ENCODE measurements around the gene MRPL50.
"Not testable (repeated sequence)": the region's sequence is repeated elsewhere in the genome, so short reads cannot be mapped to it uniquely, and the experiment has no call there.

The MRPL50 gene

DNA sequence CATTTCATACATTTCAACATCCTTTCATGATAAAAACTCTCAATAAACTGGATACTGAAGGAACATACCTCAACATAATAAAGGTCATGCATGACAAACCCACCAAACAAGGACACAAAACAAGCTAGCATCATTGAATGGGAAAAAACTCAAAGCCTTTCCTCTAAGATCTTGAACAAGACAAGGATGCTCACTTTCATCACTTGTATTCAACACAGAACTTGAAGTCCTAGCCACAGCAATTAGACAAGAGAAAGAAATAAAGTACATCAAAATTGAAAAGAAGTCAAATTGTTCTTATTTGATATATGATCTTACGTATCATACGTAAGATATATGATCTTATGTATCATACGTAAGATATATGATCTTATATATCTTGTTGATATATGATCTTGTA lies 5.3 kb downstream of the MRPL50 start:
- Histone ChIP-seq H3K36me3 (ENCODE audit: control insufficient read depth in 1 of 2, insufficient read depth in 2 of 2, low read length in 2 of 2) (peaks cover 18 to 21% of the 10 kb centered on the region in 2 donors), H3K27ac (ENCODE audit: low read length) (no peak overlapping the region), H3K4me1 (ENCODE audit: control insufficient read depth in 1 of 2, insufficient read depth in 2 of 2, low read length in 2 of 2) (peaks cover 3 to 8% of the 10 kb centered on the region in 2 donors), H3K27me3 (ENCODE audit: low read depth, low read length) (no peaks in the 10 kb centered on the region), H3K4me3 (ENCODE audit: low read depth in 1 of 2, low read length in 2 of 2) (no peak overlapping the region), H3K9me3 (ENCODE audit: control insufficient read depth in 1 of 2, low read length in 2 of 2) (no peaks in the 10 kb centered on the region)

- H3K36me3 ChIP-seq (ENCODE audit: control insufficient read depth in 1 of 2, insufficient read depth in 2 of 2, low read length in 2 of 2) = peaks cover 10 to 21% of the 10 kb centered on the region in 2 donors
- no peaks in the 10 kb centered on the region for H3K4me1 ChIP-seq (ENCODE audit: control insufficient read depth in 1 of 2, insufficient read depth in 2 of 2, low read length in 2 of 2)
- H3K4me3 ChIP-seq (ENCODE audit: low read depth in 1 of 2, low read length in 2 of 2) = no peak overlapping the region
- H3K27me3 ChIP-seq (ENCODE audit: low read depth, low read length) = no peaks in the 10 kb centered on the region
- H3K27ac ChIP-seq (ENCODE audit: low read length) = no peak overlapping the region
- H3K9me3 ChIP-seq (ENCODE audit: control insufficient read depth in 1 of 2, low read length in 2 of 2) = peaks cover 0 to 8% of the 10 kb centered on the region in 2 donors
Measured at GRCh38 chr9:101388507-101388993, 9.9 kb downstream of the MRPL50 start.

DNA sequence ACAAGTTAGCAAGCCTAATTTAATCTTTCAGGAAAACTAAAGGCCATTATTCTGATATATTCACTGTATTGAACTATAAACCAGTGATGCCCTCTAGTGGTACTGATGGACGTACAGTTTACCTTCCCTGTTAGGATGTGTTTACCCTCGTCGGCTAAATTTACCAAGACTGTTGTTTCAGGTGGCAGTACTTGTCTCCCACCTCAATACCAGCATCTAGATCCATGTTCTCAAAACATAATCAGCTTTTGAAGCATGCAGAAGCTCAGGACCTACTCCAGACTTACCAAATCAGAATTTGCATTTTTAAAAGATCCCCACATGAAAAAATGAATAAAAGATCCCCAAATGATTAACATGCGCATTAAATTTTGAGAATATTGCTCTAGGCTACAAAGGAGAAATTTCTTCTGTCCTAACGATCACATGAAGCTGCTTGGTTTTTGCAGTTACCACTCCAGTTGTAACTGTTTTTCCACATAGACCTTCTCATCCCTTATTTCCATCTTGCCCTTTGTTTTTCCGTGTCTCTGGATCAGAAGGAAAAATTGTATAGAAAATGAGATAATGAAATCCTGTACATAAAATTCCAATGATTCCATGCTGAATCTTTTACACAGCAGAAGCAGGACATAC lies 10.4 kb downstream of the MRPL50 start:
- Histone ChIP-seq H3K4me3 (ENCODE audit: low read depth in 1 of 2, low read length in 2 of 2) (no peak overlapping the region), H3K27me3 (ENCODE audit: low read depth, low read length) (no peaks in the 10 kb centered on the region), H3K36me3 (ENCODE audit: control insufficient read depth in 1 of 2, insufficient read depth in 2 of 2, low read length in 2 of 2) (peaks cover 8 to 21% of the 10 kb centered on the region in 2 donors), H3K4me1 (ENCODE audit: control insufficient read depth in 1 of 2, insufficient read depth in 2 of 2, low read length in 2 of 2) (no peaks in the 10 kb centered on the region), H3K9me3 (ENCODE audit: control insufficient read depth in 1 of 2, low read length in 2 of 2) (peaks cover 0 to 8% of the 10 kb centered on the region in 2 donors), H3K27ac (ENCODE audit: low read length) (no peak overlapping the region)

DNA sequence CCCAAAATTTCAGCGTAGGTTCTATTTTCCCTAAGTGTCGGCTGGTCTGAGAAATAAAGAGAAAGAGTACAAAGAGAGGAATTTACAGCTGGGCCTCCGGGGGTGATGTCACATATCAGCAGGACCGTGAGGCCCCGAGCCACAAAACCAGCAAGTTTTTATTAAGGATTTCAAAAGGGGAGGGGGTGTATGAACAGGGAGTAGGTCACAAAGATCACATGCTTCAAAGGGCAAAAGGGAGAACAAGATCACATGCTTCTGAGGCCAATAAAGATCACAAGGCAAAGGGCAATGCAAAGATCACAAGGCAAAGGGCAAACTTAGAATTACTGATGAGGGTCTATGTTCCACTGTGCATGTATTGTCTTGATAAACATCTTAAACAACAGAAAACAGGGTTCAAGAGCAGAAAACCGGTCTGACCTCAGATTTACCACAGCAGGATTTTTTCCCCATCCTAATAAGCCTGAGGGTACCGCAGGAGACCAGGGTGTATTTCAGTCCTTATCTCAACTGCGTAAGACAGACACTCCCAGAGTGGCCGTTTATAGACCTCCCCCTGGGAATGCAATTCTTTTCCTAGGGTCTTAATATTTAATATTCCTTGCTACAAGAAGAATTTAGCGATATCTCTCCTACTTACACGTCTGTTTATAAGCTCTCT lies 13.4 kb downstream of the MRPL50 start, which contains the start of gene BAAT:
Gene BAAT (minus strand): TSS at position 134 of the 664 bp plus-strand sequence. CDS start 13,602 bp downstream, outside the sequence.
- H3K27me3 ChIP-seq (ENCODE audit: low read depth, low read length); H3K4me1 ChIP-seq (ENCODE audit: control insufficient read depth in 1 of 2, insufficient read depth in 2 of 2, low read length in 2 of 2); H3K27ac ChIP-seq (ENCODE audit: low read length); H3K9me3 ChIP-seq (ENCODE audit: control insufficient read depth in 1 of 2, low read length in 2 of 2); H3K4me3 ChIP-seq (ENCODE audit: low read depth in 1 of 2, low read length in 2 of 2); H3K36me3 ChIP-seq (ENCODE audit: control insufficient read depth in 1 of 2, insufficient read depth in 2 of 2, low read length in 2 of 2): not testable (repeated sequence)

DNA sequence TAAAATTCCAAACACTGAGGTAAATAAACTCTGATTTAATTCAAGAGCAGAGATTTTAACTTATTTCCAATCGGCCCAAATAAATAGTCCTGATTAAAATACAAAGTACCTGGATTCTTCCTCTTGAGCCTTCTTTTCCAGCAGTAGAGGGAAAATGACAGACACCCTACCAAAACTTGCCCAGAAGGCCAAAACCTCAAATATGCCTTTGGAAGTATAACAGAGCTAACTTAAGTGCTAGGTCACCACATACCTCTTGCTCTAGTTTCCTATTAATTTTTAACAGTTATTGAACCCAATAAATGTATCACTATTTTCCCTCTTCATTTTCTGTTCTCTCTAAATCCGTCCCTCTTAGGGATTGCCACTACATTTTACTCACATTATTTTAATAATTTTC lies 15.1 kb downstream of the MRPL50 start:
- no peaks in the 10 kb centered on the region for H3K4me1 ChIP-seq (ENCODE audit: control insufficient read depth in 1 of 2, insufficient read depth in 2 of 2, low read length in 2 of 2)
- no peak overlapping the region for H3K4me3 ChIP-seq (ENCODE audit: low read depth in 1 of 2, low read length in 2 of 2)
- no peak overlapping the region for H3K27ac ChIP-seq (ENCODE audit: low read length)
- H3K27me3 ChIP-seq (ENCODE audit: low read depth, low read length) = no peaks in the 10 kb centered on the region
- peaks cover 0 to 8% of the 10 kb centered on the region in 2 donors for H3K9me3 ChIP-seq (ENCODE audit: control insufficient read depth in 1 of 2, low read length in 2 of 2)
- H3K36me3 ChIP-seq (ENCODE audit: control insufficient read depth in 1 of 2, insufficient read depth in 2 of 2, low read length in 2 of 2) = no peaks in the 10 kb centered on the region

- no peaks in the 10 kb centered on the region for H3K4me1 ChIP-seq (ENCODE audit: control insufficient read depth in 1 of 2, insufficient read depth in 2 of 2, low read length in 2 of 2)
- H3K27me3 ChIP-seq (ENCODE audit: low read depth, low read length) = no peaks in the 10 kb centered on the region
- peaks cover 0 to 8% of the 10 kb centered on the region in 2 donors for H3K9me3 ChIP-seq (ENCODE audit: control insufficient read depth in 1 of 2, low read length in 2 of 2)
- no peaks in the 10 kb centered on the region for H3K36me3 ChIP-seq (ENCODE audit: control insufficient read depth in 1 of 2, insufficient read depth in 2 of 2, low read length in 2 of 2)
- H3K4me3 ChIP-seq (ENCODE audit: low read depth in 1 of 2, low read length in 2 of 2) = no peak overlapping the region
- no peak overlapping the region for H3K27ac ChIP-seq (ENCODE audit: low read length)
Measured at GRCh38 chr9:101381833-101382342, 16.5 kb downstream of the MRPL50 start.

GRCh38 chr9:101381118-101381517 lies 17.3 kb downstream of the MRPL50 start:
- H3K4me1 ChIP-seq (ENCODE audit: control insufficient read depth in 1 of 2, insufficient read depth in 2 of 2, low read length in 2 of 2) = no peaks in the 10 kb centered on the region
- no peak overlapping the region for H3K27ac ChIP-seq (ENCODE audit: low read length)
- no peak overlapping the region for H3K4me3 ChIP-seq (ENCODE audit: low read depth in 1 of 2, low read length in 2 of 2)
- no peaks in the 10 kb centered on the region for H3K36me3 ChIP-seq (ENCODE audit: control insufficient read depth in 1 of 2, insufficient read depth in 2 of 2, low read length in 2 of 2)
- peaks cover 0 to 10% of the 10 kb centered on the region in 2 donors for H3K9me3 ChIP-seq (ENCODE audit: control insufficient read depth in 1 of 2, low read length in 2 of 2)
- no peaks in the 10 kb centered on the region for H3K27me3 ChIP-seq (ENCODE audit: low read depth, low read length)

DNA sequence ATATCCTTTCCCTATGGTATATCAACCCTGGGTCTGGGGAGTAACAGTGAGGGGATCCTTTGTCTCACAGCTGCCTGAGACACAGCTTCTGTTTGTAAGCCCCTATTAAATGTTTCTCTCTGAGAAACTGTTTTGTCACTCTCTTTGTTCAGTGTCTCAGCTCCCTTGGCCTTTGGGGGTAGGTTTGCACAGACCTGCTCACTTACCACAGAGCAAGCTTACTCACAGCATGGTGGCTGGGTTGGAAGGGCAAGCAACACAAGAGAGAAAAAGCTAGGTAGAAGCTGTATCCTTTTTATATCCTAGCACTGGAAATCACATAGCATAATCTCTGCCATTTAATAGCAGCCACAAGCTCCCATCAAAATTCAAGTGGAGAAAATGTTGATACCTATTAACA lies 18.1 kb downstream of the MRPL50 start:
- H3K4me3 ChIP-seq (ENCODE audit: low read depth in 1 of 2, low read length in 2 of 2) = no peak overlapping the region
- no peaks in the 10 kb centered on the region for H3K4me1 ChIP-seq (ENCODE audit: control insufficient read depth in 1 of 2, insufficient read depth in 2 of 2, low read length in 2 of 2)
- H3K27ac ChIP-seq (ENCODE audit: low read length) = no peak overlapping the region
- H3K27me3 ChIP-seq (ENCODE audit: low read depth, low read length) = peaks cover under 1% of the 10 kb centered on the region
- H3K36me3 ChIP-seq (ENCODE audit: control insufficient read depth in 1 of 2, insufficient read depth in 2 of 2, low read length in 2 of 2) = no peaks in the 10 kb centered on the region
- peaks cover 0 to 7% of the 10 kb centered on the region in 2 donors for H3K9me3 ChIP-seq (ENCODE audit: control insufficient read depth in 1 of 2, low read length in 2 of 2)

- no peak overlapping the region for H3K4me3 ChIP-seq (ENCODE audit: low read depth in 1 of 2, low read length in 2 of 2)
- no peaks in the 10 kb centered on the region for H3K36me3 ChIP-seq (ENCODE audit: control insufficient read depth in 1 of 2, insufficient read depth in 2 of 2, low read length in 2 of 2)
- no peak overlapping the region for H3K27ac ChIP-seq (ENCODE audit: low read length)
Measured at GRCh38 chr9:101376111-101376848, 22.1 kb downstream of the MRPL50 start.

GRCh38 chr9:101375546-101375945 lies 22.9 kb downstream of the MRPL50 start:
- no peaks in the 10 kb centered on the region for H3K36me3 ChIP-seq (ENCODE audit: control insufficient read depth in 1 of 2, insufficient read depth in 2 of 2, low read length in 2 of 2)
- H3K4me3 ChIP-seq (ENCODE audit: low read depth in 1 of 2, low read length in 2 of 2) = no peak overlapping the region
- H3K27me3 ChIP-seq (ENCODE audit: low read depth, low read length) = peaks cover 5% of the 10 kb centered on the region
- no peak overlapping the region for H3K27ac ChIP-seq (ENCODE audit: low read length)
- peaks cover 0 to 3% of the 10 kb centered on the region in 2 donors for H3K9me3 ChIP-seq (ENCODE audit: control insufficient read depth in 1 of 2, low read length in 2 of 2)
- H3K4me1 ChIP-seq (ENCODE audit: control insufficient read depth in 1 of 2, insufficient read depth in 2 of 2, low read length in 2 of 2) = no peaks in the 10 kb centered on the region

More at GRCh38 chr9:101376111-101376848, 22.1 kb downstream of the MRPL50 start:
- Histone ChIP-seq H3K4me1 (ENCODE audit: control insufficient read depth in 1 of 2, insufficient read depth in 2 of 2, low read length in 2 of 2) (no peaks in the 10 kb centered on the region), H3K27me3 (ENCODE audit: low read depth, low read length) (peaks cover 5% of the 10 kb centered on the region), H3K9me3 (ENCODE audit: control insufficient read depth in 1 of 2, low read length in 2 of 2) (peaks cover 0 to 3% of the 10 kb centered on the region in 2 donors)

All from muscle layer of duodenum (tissue), 2 donors.